SK-N-SH (cell line): Measurements from ENCODE around the gene TLN1. TPM values are rescaled to one million over a fixed set of nuclear protein-coding genes. Genes with fewer than 3 reads are reported as not detected.

Experiments
- CTCF ChIA-PET: fragments of 300-600, 350-600 bp; formaldehyde crosslinking; extraction: SDS; loops from one replicate; lab custom pipeline; 2021; lab: Yijun Ruan, JAX
- POLR2A ChIA-PET: fragments of 350-600 bp; sonication (Branson Sonifier 250); formaldehyde crosslinking; extraction: SDS; loops from one replicate; lab custom pipeline; 2020; ENCODE audit warnings: antibody characterized with exemption, inconsistent platforms; lab: Yijun Ruan, JAX
- DNase-seq: peaks from one replicate; pipeline ENCODE4 v3.0.0; 2012
- H2AFZ ChIP-seq: fragments of 200-600 bp; sonication (generic); 2 replicates; pipeline ENCODE4 v1.8.1; 2016; ENCODE audit warnings: antibody characterized with exemption, mild to moderate bottlenecking, low read depth
- H3F3A ChIP-seq: fragments of 200-600 bp; sonication (generic); replicated peaks from 2 replicates; pipeline ENCODE3; 2016; ENCODE audit warnings: antibody characterized with exemption, mild to moderate bottlenecking; ENCODE audit not compliant: insufficient read depth
- H3K27ac ChIP-seq, 2 experiments: fragments of 200-500 bp in 1 of 2; fragments of 200-600 bp in 1 of 2; sonication (Bioruptor generic) in 1 of 2; sonication (generic), shearing (Covaris generic) in 1 of 2; 2 replicates each; pipeline versions ENCODE4 v1.5.1 to v1.6.1; 2014 to 2016; ENCODE audit warnings: low read depth in 2 of 2, inconsistent platforms in 1 of 2, low read length in 1 of 2, mild to moderate bottlenecking in 1 of 2, mixed read lengths in 1 of 2
- H3K27me3 ChIP-seq: fragments of 200-600 bp; sonication (generic), shearing (Covaris generic); 2 replicates; pipeline ENCODE4 v1.6.1; 2016; ENCODE audit warnings: mixed run types; ENCODE audit not compliant: insufficient read depth
- H3K36me3 ChIP-seq, 2 experiments: fragments of 200-500 bp in 1 of 2; fragments of 200-600 bp in 1 of 2; sonication (Bioruptor generic) in 1 of 2; sonication (generic) in 1 of 2; replicated peaks in 1 of 2; 2 replicates each; pipeline versions ENCODE3 to v1.5.1; 2014 to 2016; ENCODE audit warnings: low read length in 1 of 2, mild to moderate bottlenecking in 1 of 2; ENCODE audit not compliant: insufficient read depth in 2 of 2, control insufficient read depth in 1 of 2
- H3K4me1 ChIP-seq, 2 experiments: fragments of 200-500 bp in 1 of 2; fragments of 200-600 bp in 1 of 2; sonication (Bioruptor generic) in 1 of 2; sonication (generic), shearing (Covaris generic) in 1 of 2; 2 replicates each; pipeline versions ENCODE4 v1.5.1 to v1.6.1; 2014 to 2016; ENCODE audit warnings: low read depth in 1 of 2, low read length in 1 of 2, mixed run types in 1 of 2; ENCODE audit not compliant: insufficient read depth in 2 of 2, control insufficient read depth in 1 of 2
- H3K4me2 ChIP-seq: fragments of 200-600 bp; sonication (generic), shearing (Covaris generic); 2 replicates; pipeline ENCODE4 v1.6.1; 2017; ENCODE audit warnings: mixed run types
- H3K4me3 ChIP-seq, 2 experiments: fragments of 200-500 bp in 1 of 2; fragments of 200-600 bp in 1 of 2; sonication (Bioruptor generic) in 1 of 2; sonication (generic), shearing (Covaris generic) in 1 of 2; 2 replicates each; pipeline versions ENCODE4 v1.5.1 to v1.8.1; 2014 to 2016; ENCODE audit warnings: low read depth in 2 of 2, inconsistent platforms in 1 of 2, low read length in 1 of 2, mild to moderate bottlenecking in 1 of 2, mixed read lengths in 1 of 2, moderate library complexity in 1 of 2
- H3K79me2 ChIP-seq: fragments of 200-600 bp; sonication (generic); 2 replicates; pipeline ENCODE4 v1.8.1; 2017; ENCODE audit warnings: mild to moderate bottlenecking; ENCODE audit not compliant: insufficient read depth
- H3K9ac ChIP-seq: fragments of 200-600 bp; sonication (generic); 2 replicates; pipeline ENCODE4 v1.6.1; 2017; ENCODE audit warnings: mixed run types
- H3K9me2 ChIP-seq: fragments of 200-600 bp; sonication (generic); 2 replicates; pipeline ENCODE4 v1.6.1; 2017; ENCODE audit warnings: mixed run types
- H3K9me3 ChIP-seq: fragments of 200-600 bp; sonication (generic); 2 replicates; pipeline ENCODE4 v1.6.1; 2017; ENCODE audit warnings: mixed run types, mild to moderate bottlenecking, moderate library complexity
- H4K20me1 ChIP-seq: fragments of 200-600 bp; sonication (generic); 2 replicates; pipeline ENCODE4 v1.6.1; 2017; ENCODE audit warnings: mild to moderate bottlenecking, mixed run types; ENCODE audit not compliant: insufficient read depth
- CHD2 ChIP-seq: fragments of 150-350 bp; IDR thresholded peaks from 2 replicates; pipeline ENCODE4 v1.6.1; 2018; ENCODE audit warnings: low read length; ENCODE audit not compliant: partially characterized antibody
- ELF1 ChIP-seq: IDR thresholded peaks from 2 replicates; pipeline ENCODE4 v1.4.0; 2012
- EZH2phosphoT487 ChIP-seq: fragments of 200-600 bp; sonication (generic); IDR thresholded peaks from 2 replicates; pipeline ENCODE4 v1.6.1; 2017; ENCODE audit warnings: low read depth, mixed run types, mild to moderate bottlenecking, antibody characterized with exemption, moderate library complexity, borderline replicate concordance
- FOXJ3 ChIP-seq: sonication (generic); formaldehyde crosslinking; IDR thresholded peaks from 2 replicates; pipeline ENCODE4 v1.5.1; 2020; ENCODE audit warnings: mild to moderate bottlenecking, missing genetic modification reagents
- FOXM1 ChIP-seq: IDR thresholded peaks from 2 replicates; pipeline ENCODE4 v1.4.0; 2012; ENCODE audit warnings: low read depth, mild to moderate bottlenecking
- GATA2 ChIP-seq: sonication (generic); formaldehyde crosslinking; IDR thresholded peaks from 2 replicates; pipeline ENCODE4 v1.5.0; 2020; ENCODE audit warnings: mild to moderate bottlenecking, missing genetic modification reagents
- JUND ChIP-seq: IDR thresholded peaks from 2 replicates; pipeline ENCODE4 v1.4.0; 2012
- MEF2A ChIP-seq: IDR thresholded peaks from 2 replicates; pipeline ENCODE4 v1.4.0; 2012; ENCODE audit warnings: low read depth, borderline replicate concordance
- MXI1 ChIP-seq: IDR thresholded peaks from 2 replicates; pipeline ENCODE4 v1.6.1; 2012; ENCODE audit warnings: mild to moderate bottlenecking, low read depth, low read length, improper control_type of control experiment
- NFIC ChIP-seq: IDR thresholded peaks from 2 replicates; pipeline ENCODE4 v1.4.0; 2012; ENCODE audit warnings: borderline replicate concordance
- RCOR1 ChIP-seq: fragments of 150-350 bp; IDR thresholded peaks from 2 replicates; pipeline ENCODE4 v1.6.1; 2017; ENCODE audit warnings: antibody characterized with exemption, low read length
- RFX5 ChIP-seq: IDR thresholded peaks from 2 replicates; pipeline ENCODE4 v1.6.1; 2012; ENCODE audit warnings: mild to moderate bottlenecking, improper control_type of control experiment, low read length
- TAF1 ChIP-seq: IDR thresholded peaks from 2 replicates; pipeline ENCODE4 v1.6.1; 2012; ENCODE audit warnings: low read depth, mild to moderate bottlenecking, low read length, moderate library complexity, borderline replicate concordance
- WGBS: methylation state at CpG from one replicate; pipeline ENCODE4 v1.1.6; 2017; ENCODE audit warnings: low lambda C conversion rate; 5-methylcytosine and 5-hydroxymethylcytosine counted together
- polyA plus RNA-seq, 3 experiments: library from polyadenylated mRNA; depleted of rRNA; stranded (reverse); fragments of >200 nt; gene quantifications; 2 replicates each; pipeline ENCODE4 v1.2.3, GENCODE V29; 2012
- TF ChIP-seq, protein P1 (sequence below): IDR thresholded peaks from 2 replicates; pipeline ENCODE4 v1.4.0; 2012; ENCODE audit warnings: low read depth, borderline replicate concordance
- TF ChIP-seq, protein P2 (sequence below): fragments of 150-350 bp; IDR thresholded peaks from 2 replicates; pipeline ENCODE4 v1.6.1; 2017; ENCODE audit warnings: antibody characterized with exemption, low read length, low read depth, borderline replicate concordance
- TF ChIP-seq, protein P3 (sequence below): fragments of 200-600 bp; sonication (generic); IDR thresholded peaks from 2 replicates; pipeline ENCODE4 v1.6.1; 2017; ENCODE audit warnings: antibody characterized with exemption, mild to moderate bottlenecking, moderate library complexity

The TLN1 gene
- polyA plus RNA-seq, 1 of the 3 experiments (the other 2 are of a cell fraction) = 115 TPM

DNA sequence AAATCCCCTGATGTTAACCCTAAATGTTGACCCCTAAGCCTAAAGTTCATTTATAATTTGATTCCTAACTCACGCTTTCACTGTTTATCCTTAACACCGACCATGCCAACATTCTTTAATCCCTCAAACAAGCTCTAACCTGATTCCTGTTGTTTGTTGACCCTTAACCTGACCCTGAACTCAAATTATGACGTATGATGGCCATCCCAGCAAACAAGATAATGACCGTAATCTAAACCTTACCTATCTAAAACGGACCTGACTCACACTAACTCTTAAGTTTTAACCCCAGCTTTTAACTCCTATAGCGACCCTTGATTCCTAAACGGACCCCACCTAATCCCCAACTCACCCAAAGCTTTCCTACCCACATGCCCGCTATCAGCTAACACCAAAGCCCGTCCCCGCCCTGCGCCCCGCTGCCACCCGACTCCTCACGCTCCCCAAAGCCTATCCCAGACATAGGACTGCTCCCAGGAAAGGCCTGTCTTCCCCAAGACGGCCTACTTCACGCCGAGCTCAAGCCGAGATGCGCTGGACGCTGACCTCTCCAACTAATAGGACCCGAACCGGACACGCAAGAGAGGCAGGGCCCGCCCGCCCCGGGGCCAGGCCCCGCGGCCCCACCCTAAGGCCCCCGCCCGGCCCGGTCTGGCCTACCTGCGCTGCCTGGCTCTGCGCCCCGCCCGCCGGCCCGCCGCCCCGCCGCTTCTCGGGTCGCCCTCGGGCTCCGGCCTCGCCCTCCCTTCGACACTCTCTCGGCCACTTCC lies 395 bp downstream of the TLN1 start:
- POLR2A ChIA-PET = interaction anchor here (0.8 to 3.1 kb wide), 12 partner anchors 12 to 73 kb away, joined by 3 to 28 read pairs (median 7); partner anchors contain the start of genes ARHGEF39, CCDC107, GBA2 and RGP1
- peaks cover 21% of the 10 kb centered on the region for H4K20me1 ChIP-seq
- H3K9me3 ChIP-seq = no peaks in the 10 kb centered on the region
- peak overlapping the region; percentile 88 to 94 for H3K27ac ChIP-seq
- peak overlapping the region; percentile 89 to 96 for H3K4me3 ChIP-seq
- no peak overlapping the region for H2AFZ ChIP-seq
- under 1% methylated on average over 26 of the region's 47 CpGs for WGBS
- H3K9ac ChIP-seq = peak overlapping the region; percentile 94
- peaks cover 19 to 28% of the 10 kb centered on the region in 2 experiments for H3K36me3 ChIP-seq
- H3K9me2 ChIP-seq = no peaks in the 10 kb centered on the region
- TF ChIP-seq RFX5 (no peak), MXI1 (peak; percentile 47), RCOR1 (no peak)
- TF ChIP-seq, all 33 proteins: peak for 1
- Histone ChIP-seq H3K27me3 (no peaks in the 10 kb centered on the region), H3K4me1 (peaks cover 38 to 48% of the 10 kb centered on the region in 2 experiments), H3K4me2 (peak overlapping the region; percentile 91), H3F3A (peaks cover 63% of the 10 kb centered on the region), H3K79me2 (peaks cover 81% of the 10 kb centered on the region)
- CTCF ChIA-PET = interaction anchor here (0.8 to 9.7 kb wide), 22 partner anchors 10 to 193 kb away, joined by 3 to 103 read pairs (median 4); partner anchors contain the start of genes ARHGEF39, CCDC107, GBA2 and HINT2
- no peak for DNase-seq

DNA sequence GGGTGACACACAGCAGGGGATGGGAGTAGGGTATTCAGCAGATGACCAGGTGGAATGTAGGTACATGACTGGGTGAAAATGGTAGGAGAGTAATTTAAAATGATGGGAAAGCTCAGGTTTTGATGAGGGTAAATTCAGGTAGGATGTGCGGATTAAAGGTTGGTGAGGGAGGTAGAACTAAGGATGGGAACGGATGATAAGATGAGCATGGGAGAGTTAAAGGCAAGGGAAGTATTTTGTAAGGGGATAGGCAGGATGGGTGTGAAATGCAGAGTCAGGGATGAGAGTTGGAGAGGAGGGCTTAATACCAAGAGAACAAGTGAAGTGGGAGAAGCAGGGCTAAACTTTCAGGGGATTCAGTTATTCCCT lies 1.5 kb downstream of the TLN1 start:
- H3K36me3 ChIP-seq = peaks cover 15 to 30% of the 10 kb centered on the region in 2 experiments
- H3K27me3 ChIP-seq = no peaks in the 10 kb centered on the region
- 93% methylated on average over 2 of the region's 2 CpGs for WGBS
- no peaks in the 10 kb centered on the region for H3K9me2 ChIP-seq
- peak overlapping the region; percentile 88 to 94 for H3K27ac ChIP-seq
- H3K9me3 ChIP-seq = no peaks in the 10 kb centered on the region
- H3K4me2 ChIP-seq = peak overlapping the region; percentile 91
- H3K4me3 ChIP-seq = peak overlapping the region; percentile 89 to 96
- no peak overlapping the region for H2AFZ ChIP-seq
- DNase-seq = no peak
- H3F3A ChIP-seq = peaks cover 57% of the 10 kb centered on the region
- H3K9ac ChIP-seq = peak overlapping the region; percentile 94
- ChIA-PET POLR2A (interaction anchor here (1.6 to 3.1 kb wide), 2 partner anchors 18 to 55 kb away, joined by 6 to 28 read pairs; partner anchors contain the start of genes GBA2 and RGP1), CTCF (interaction anchor here (0.6 to 9.7 kb wide), 12 partner anchors 16 to 192 kb away, joined by 3 to 103 read pairs (median 5); partner anchors contain the start of genes ARHGEF39, CCDC107, RMRP and TESK1)
- H4K20me1 ChIP-seq = peaks cover 18% of the 10 kb centered on the region
- TF ChIP-seq NFIC (no peak), RCOR1 (no peak), ELF1 (no peak), MEF2A (no peak), FOXM1 (no peak), GATA2 (CRISPR knock-in tag) (no peak), CHD2 (no peak), TAF1 (no peak), JUND (no peak), FOXJ3 (no peak), EZH2phosphoT487 (no peak)
- TF ChIP-seq, protein P1, sequence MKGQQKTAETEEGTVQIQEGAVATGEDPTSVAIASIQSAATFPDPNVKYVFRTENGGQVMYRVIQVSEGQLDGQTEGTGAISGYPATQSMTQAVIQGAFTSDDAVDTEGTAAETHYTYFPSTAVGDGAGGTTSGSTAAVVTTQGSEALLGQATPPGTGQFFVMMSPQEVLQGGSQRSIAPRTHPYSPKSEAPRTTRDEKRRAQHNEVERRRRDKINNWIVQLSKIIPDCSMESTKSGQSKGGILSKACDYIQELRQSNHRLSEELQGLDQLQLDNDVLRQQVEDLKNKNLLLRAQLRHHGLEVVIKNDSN = no peak
- TF ChIP-seq, protein P2, sequence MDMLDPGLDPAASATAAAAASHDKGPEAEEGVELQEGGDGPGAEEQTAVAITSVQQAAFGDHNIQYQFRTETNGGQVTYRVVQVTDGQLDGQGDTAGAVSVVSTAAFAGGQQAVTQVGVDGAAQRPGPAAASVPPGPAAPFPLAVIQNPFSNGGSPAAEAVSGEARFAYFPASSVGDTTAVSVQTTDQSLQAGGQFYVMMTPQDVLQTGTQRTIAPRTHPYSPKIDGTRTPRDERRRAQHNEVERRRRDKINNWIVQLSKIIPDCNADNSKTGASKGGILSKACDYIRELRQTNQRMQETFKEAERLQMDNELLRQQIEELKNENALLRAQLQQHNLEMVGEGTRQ = no peak
- TF ChIP-seq, protein P3, sequence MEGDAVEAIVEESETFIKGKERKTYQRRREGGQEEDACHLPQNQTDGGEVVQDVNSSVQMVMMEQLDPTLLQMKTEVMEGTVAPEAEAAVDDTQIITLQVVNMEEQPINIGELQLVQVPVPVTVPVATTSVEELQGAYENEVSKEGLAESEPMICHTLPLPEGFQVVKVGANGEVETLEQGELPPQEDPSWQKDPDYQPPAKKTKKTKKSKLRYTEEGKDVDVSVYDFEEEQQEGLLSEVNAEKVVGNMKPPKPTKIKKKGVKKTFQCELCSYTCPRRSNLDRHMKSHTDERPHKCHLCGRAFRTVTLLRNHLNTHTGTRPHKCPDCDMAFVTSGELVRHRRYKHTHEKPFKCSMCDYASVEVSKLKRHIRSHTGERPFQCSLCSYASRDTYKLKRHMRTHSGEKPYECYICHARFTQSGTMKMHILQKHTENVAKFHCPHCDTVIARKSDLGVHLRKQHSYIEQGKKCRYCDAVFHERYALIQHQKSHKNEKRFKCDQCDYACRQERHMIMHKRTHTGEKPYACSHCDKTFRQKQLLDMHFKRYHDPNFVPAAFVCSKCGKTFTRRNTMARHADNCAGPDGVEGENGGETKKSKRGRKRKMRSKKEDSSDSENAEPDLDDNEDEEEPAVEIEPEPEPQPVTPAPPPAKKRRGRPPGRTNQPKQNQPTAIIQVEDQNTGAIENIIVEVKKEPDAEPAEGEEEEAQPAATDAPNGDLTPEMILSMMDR = no peak
- H3K79me2 ChIP-seq = peaks cover 90% of the 10 kb centered on the region
- H3K4me1 ChIP-seq = peaks cover 38 to 43% of the 10 kb centered on the region in 2 experiments
